HL-60 (cell line): Measurements from ENCODE around the gene INPP5B.

Experiments
- CTCF ChIP-seq: IDR thresholded peaks from one replicate; pipeline ENCODE4 v1.5.1; 2011; ENCODE audit warnings: low read length, control low read depth, inconsistent platforms; ENCODE audit not compliant: insufficient read depth
- GABPA ChIP-seq: IDR thresholded peaks from 2 replicates; pipeline ENCODE4 v1.6.1; 2012; ENCODE audit warnings: low read depth
- POLR2AphosphoS5 ChIP-seq: IDR thresholded peaks from 2 replicates; pipeline ENCODE4 v1.6.1; 2012; ENCODE audit warnings: low read depth
- REST ChIP-seq: IDR thresholded peaks from 2 replicates; pipeline ENCODE4 v1.6.1; 2012; ENCODE audit warnings: low read depth; ENCODE audit not compliant: insufficient replicate concordance
- SPI1 ChIP-seq: IDR thresholded peaks from 2 replicates; pipeline ENCODE4 v1.6.1; 2012; ENCODE audit warnings: low read depth, mild to moderate bottlenecking, borderline replicate concordance

- no peak for TF ChIP-seq CTCF
- no peak for TF ChIP-seq GABPA
- peak; percentile 26; the same call in 1 of the 2 replicates for TF ChIP-seq SPI1
- no peak for TF ChIP-seq REST
- TF ChIP-seq POLR2AphosphoS5: no peak
Observed at GRCh38 chr1:37825506-37825905, 121.3 kb downstream of the INPP5B start.
